HEK293 (cell line): ENCODE measurements around the gene MYBBP1A.
A peak's percentile ranks its signal among the peaks of the same experiment; 100 is the strongest.

Source experiments
- CTCF ChIA-PET: fragments of 350-600 bp; formaldehyde crosslinking; extraction: SDS; loops from one replicate; lab custom pipeline; 2021; ENCODE audit warnings: antibody characterized with exemption; lab: Yijun Ruan, JAX
- POLR2A ChIA-PET: fragments of 300-600 bp; formaldehyde crosslinking; extraction: SDS; loops from one replicate; lab custom pipeline; 2020; ENCODE audit warnings: antibody characterized with exemption, inconsistent platforms; lab: Yijun Ruan, JAX
- H3K27ac ChIP-seq: fragments of 200-500 bp; sonication (Bioruptor generic); 2 replicates; pipeline ENCODE4 v1.5.1; 2014; ENCODE audit warnings: low read depth, low read length, control low read depth, inconsistent platforms; ENCODE audit errors: extremely low read depth
- H3K36me3 ChIP-seq, 2 experiments: fragments of 200-500 bp in 1 of 2; sonication (Bioruptor generic) in 1 of 2; 1 replicate in 1 of 2; 2 replicates in 1 of 2; pipeline ENCODE4 v1.5.1; 2014 to 2017; ENCODE audit warnings: inconsistent platforms in 2 of 2, low read length in 2 of 2; ENCODE audit not compliant: control insufficient read depth in 2 of 2, insufficient read depth in 1 of 2
- H3K4me1 ChIP-seq: fragments of 200-500 bp; sonication (Bioruptor generic); 2 replicates; pipeline ENCODE4 v1.5.1; 2014; ENCODE audit warnings: mild to moderate bottlenecking, low read length, inconsistent platforms; ENCODE audit not compliant: control insufficient read depth, insufficient read depth
- H3K4me3 ChIP-seq: 2 replicates; pipeline ENCODE4 v1.5.1; 2011; ENCODE audit warnings: low read depth, mild to moderate bottlenecking, control low read depth, low read length, moderate library complexity
- H3K9me3 ChIP-seq: fragments of 200-500 bp; sonication (Bioruptor generic); 2 replicates; pipeline ENCODE4 v1.5.1; 2014; ENCODE audit warnings: low read depth, low read length, inconsistent platforms; ENCODE audit not compliant: control insufficient read depth, insufficient read depth
- BCL11B ChIP-seq: fragments of 450-650 bp; formaldehyde crosslinking; IDR thresholded peaks from 2 replicates; pipeline ENCODE4 v1.5.1; 2016; ENCODE audit warnings: low read depth, missing biosample characterization, missing genetic modification characterization
- MEIS1 ChIP-seq: sonication (generic); formaldehyde crosslinking; IDR thresholded peaks from 2 replicates; pipeline ENCODE4 v1.8.1; 2022; ENCODE audit warnings: missing genetic modification reagents, mild to moderate bottlenecking, borderline replicate concordance
- SP7 ChIP-seq: fragments of 450-650 bp; formaldehyde crosslinking; IDR thresholded peaks from 2 replicates; pipeline ENCODE4 v1.5.1; 2016; ENCODE audit warnings: missing biosample characterization, missing genetic modification characterization
- YY1 ChIP-seq: fragments of 450-650 bp; formaldehyde crosslinking; IDR thresholded peaks from 2 replicates; pipeline ENCODE4 v1.5.1; 2018; ENCODE audit warnings: missing biosample characterization, missing genetic modification characterization
- YY2 ChIP-seq: fragments of 450-650 bp; formaldehyde crosslinking; IDR thresholded peaks from 2 replicates; pipeline ENCODE4 v1.5.1; 2016; ENCODE audit warnings: missing biosample characterization, missing genetic modification characterization
- ZBTB1 ChIP-seq: fragments of 450-650 bp; formaldehyde crosslinking; IDR thresholded peaks from 2 replicates; pipeline ENCODE4 v1.5.1; 2016; ENCODE audit warnings: missing biosample characterization, missing genetic modification characterization
- ZBTB21 ChIP-seq: fragments of 450-650 bp; formaldehyde crosslinking; IDR thresholded peaks from 2 replicates; pipeline ENCODE4 v1.5.1; 2017; ENCODE audit warnings: missing biosample characterization, missing genetic modification characterization
- ZBTB7A ChIP-seq: fragments of 450-650 bp; formaldehyde crosslinking; IDR thresholded peaks from 2 replicates; pipeline ENCODE4 v1.5.1; 2016; ENCODE audit warnings: low read depth, missing biosample characterization, missing genetic modification characterization
- ZFP3 ChIP-seq: fragments of 450-650 bp; formaldehyde crosslinking; IDR thresholded peaks from 2 replicates; pipeline ENCODE4 v1.5.1; 2016; ENCODE audit warnings: low read depth, missing biosample characterization, missing genetic modification characterization
- ZNF157 ChIP-seq: fragments of 450-650 bp; formaldehyde crosslinking; IDR thresholded peaks from 2 replicates; pipeline ENCODE4 v1.5.1; 2016; ENCODE audit warnings: missing biosample characterization, missing genetic modification characterization
- ZNF2 ChIP-seq: fragments of 450-650 bp; formaldehyde crosslinking; IDR thresholded peaks from 2 replicates; pipeline ENCODE4 v1.5.1; 2016; ENCODE audit warnings: missing biosample characterization, missing genetic modification characterization
- ZNF335 ChIP-seq: fragments of 450-650 bp; formaldehyde crosslinking; conservative IDR thresholded peaks from 2 replicates; pipeline ENCODE4 v1.5.1; 2016; ENCODE audit warnings: missing biosample characterization, missing genetic modification characterization
- ZNF354C ChIP-seq: fragments of 450-650 bp; formaldehyde crosslinking; IDR thresholded peaks from 2 replicates; pipeline ENCODE4 v1.5.1; 2016; ENCODE audit warnings: missing biosample characterization, missing genetic modification characterization, low read depth, borderline replicate concordance
- ZNF366 ChIP-seq: fragments of 450-650 bp; formaldehyde crosslinking; conservative IDR thresholded peaks from 2 replicates; pipeline ENCODE4 v1.5.1; 2016; ENCODE audit warnings: missing biosample characterization, missing genetic modification characterization
- ZNF521 ChIP-seq: fragments of 450-650 bp; formaldehyde crosslinking; IDR thresholded peaks from 2 replicates; pipeline ENCODE4 v1.5.1; 2017; ENCODE audit warnings: missing biosample characterization, mild to moderate bottlenecking, missing genetic modification characterization
- ZNF548 ChIP-seq: fragments of 450-650 bp; formaldehyde crosslinking; IDR thresholded peaks from 2 replicates; pipeline ENCODE4 v1.5.1; 2016; ENCODE audit warnings: missing biosample characterization, missing genetic modification characterization
- ZNF596 ChIP-seq: fragments of 450-650 bp; IDR thresholded peaks from 2 replicates; pipeline ENCODE4 v1.5.0; 2018; ENCODE audit warnings: missing biosample characterization, mild to moderate bottlenecking, missing genetic modification characterization, moderate library complexity
- ZNF707 ChIP-seq: fragments of 450-650 bp; formaldehyde crosslinking; IDR thresholded peaks from 2 replicates; pipeline ENCODE4 v1.5.1; 2016; ENCODE audit warnings: missing biosample characterization, missing genetic modification characterization
- ZSCAN23 ChIP-seq: fragments of 450-650 bp; formaldehyde crosslinking; IDR thresholded peaks from 2 replicates; pipeline ENCODE4 v1.5.1; 2016; ENCODE audit warnings: missing biosample characterization, missing genetic modification characterization
- ZSCAN30 ChIP-seq: fragments of 450-650 bp; IDR thresholded peaks from 2 replicates; pipeline ENCODE4 v1.5.1; 2018; ENCODE audit warnings: missing biosample characterization, mild to moderate bottlenecking, missing genetic modification characterization, moderate library complexity
- TF ChIP-seq, protein P1 (sequence below): fragments of 450-650 bp; formaldehyde crosslinking; IDR thresholded peaks from 2 replicates; pipeline ENCODE4 v1.5.0; 2017; ENCODE audit warnings: missing biosample characterization, missing genetic modification characterization, borderline replicate concordance
- TF ChIP-seq, protein P2 (sequence below): fragments of 450-650 bp; formaldehyde crosslinking; IDR thresholded peaks from 2 replicates; pipeline ENCODE4 v1.5.1; 2016; ENCODE audit warnings: missing biosample characterization, missing genetic modification characterization
- TF ChIP-seq, protein P3 (sequence below): fragments of 450-650 bp; formaldehyde crosslinking; conservative IDR thresholded peaks from 2 replicates; pipeline ENCODE4 v1.5.1; 2016; ENCODE audit warnings: low read depth, missing biosample characterization, missing genetic modification characterization
- TF ChIP-seq, protein P4 (sequence below): fragments of 450-650 bp; formaldehyde crosslinking; IDR thresholded peaks from 2 replicates; pipeline ENCODE4 v1.5.1; 2017; ENCODE audit warnings: missing biosample characterization, mild to moderate bottlenecking, missing genetic modification characterization, moderate library complexity

MYBBP1A gene

DNA sequence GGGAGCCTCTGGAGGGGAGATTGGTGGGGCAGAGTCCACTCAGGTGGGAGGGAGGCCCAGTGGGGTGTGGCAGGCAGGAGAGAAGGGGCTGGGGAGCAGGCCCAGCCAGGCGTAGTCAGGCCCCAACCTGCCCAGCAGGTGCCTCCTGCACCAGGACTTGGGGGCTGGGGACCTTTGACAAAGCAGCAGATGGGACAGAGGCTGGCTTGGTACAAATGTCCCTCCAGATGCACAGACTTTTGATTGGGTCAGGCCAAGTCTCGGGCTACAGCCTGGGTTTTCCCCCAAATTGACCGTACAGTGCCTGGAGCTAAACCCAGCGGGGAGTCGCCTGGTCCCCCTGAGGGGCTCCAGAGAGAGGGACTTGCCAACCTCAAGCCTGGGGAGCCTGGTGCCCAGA is 4.8 kb upstream of the MYBBP1A start:
- no peaks in the 10 kb centered on the region for H3K9me3 ChIP-seq
- CTCF ChIA-PET = interaction anchor here (0.5 to 1.8 kb wide), 5 partner anchors 9 to 296 kb away, joined by 3 to 6 read pairs (median 3); no protein-coding TSS in a partner anchor
- POLR2A ChIA-PET = no interaction called here
- no peak overlapping the region for H3K27ac ChIP-seq
- peaks cover 3% of the 10 kb centered on the region; the same call in 1 of the 2 replicates for H3K4me1 ChIP-seq
- TF ChIP-seq ZNF707 (tag by site-specific recombination) (no peak), ZBTB1 (no peak), ZNF596 (tag by site-specific recombination) (no peak), YY1 (tag by site-specific recombination) (no peak), ZBTB21 (no peak), SP7 (tag by site-specific recombination) (no peak), ZNF366 (tag by site-specific recombination) (no peak), ZNF335 (tag by site-specific recombination) (no peak), ZNF354C (tag by site-specific recombination) (no peak), ZBTB7A (tag by site-specific recombination) (no peak), ZFP3 (tag by site-specific recombination) (no peak), ZNF2 (tag by site-specific recombination) (no peak), MEIS1 (CRISPR knock-in tag) (no peak), YY2 (no peak)
- TF ChIP-seq, protein P1, sequence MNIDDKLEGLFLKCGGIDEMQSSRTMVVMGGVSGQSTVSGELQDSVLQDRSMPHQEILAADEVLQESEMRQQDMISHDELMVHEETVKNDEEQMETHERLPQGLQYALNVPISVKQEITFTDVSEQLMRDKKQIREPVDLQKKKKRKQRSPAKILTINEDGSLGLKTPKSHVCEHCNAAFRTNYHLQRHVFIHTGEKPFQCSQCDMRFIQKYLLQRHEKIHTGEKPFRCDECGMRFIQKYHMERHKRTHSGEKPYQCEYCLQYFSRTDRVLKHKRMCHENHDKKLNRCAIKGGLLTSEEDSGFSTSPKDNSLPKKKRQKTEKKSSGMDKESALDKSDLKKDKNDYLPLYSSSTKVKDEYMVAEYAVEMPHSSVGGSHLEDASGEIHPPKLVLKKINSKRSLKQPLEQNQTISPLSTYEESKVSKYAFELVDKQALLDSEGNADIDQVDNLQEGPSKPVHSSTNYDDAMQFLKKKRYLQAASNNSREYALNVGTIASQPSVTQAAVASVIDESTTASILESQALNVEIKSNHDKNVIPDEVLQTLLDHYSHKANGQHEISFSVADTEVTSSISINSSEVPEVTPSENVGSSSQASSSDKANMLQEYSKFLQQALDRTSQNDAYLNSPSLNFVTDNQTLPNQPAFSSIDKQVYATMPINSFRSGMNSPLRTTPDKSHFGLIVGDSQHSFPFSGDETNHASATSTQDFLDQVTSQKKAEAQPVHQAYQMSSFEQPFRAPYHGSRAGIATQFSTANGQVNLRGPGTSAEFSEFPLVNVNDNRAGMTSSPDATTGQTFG (tag by site-specific recombination) = no peak
- TF ChIP-seq, protein P2, sequence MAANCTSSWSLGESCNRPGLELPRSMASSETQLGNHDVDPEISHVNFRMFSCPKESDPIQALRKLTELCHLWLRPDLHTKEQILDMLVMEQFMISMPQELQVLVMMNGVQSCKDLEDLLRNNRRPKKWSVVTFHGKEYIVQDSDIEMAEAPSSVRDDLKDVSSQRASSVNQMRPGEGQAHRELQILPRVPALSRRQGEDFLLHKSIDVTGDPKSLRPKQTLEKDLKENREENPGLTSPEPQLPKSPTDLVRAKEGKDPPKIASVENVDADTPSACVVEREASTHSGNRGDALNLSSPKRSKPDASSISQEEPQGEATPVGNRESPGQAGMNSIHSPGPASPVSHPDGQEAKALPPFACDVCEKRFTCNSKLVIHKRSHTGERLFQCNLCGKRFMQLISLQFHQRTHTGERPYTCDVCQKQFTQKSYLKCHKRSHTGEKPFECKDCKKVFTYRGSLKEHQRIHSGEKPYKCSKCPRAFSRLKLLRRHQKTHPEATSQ (tag by site-specific recombination) = no peak
- TF ChIP-seq, protein P3, sequence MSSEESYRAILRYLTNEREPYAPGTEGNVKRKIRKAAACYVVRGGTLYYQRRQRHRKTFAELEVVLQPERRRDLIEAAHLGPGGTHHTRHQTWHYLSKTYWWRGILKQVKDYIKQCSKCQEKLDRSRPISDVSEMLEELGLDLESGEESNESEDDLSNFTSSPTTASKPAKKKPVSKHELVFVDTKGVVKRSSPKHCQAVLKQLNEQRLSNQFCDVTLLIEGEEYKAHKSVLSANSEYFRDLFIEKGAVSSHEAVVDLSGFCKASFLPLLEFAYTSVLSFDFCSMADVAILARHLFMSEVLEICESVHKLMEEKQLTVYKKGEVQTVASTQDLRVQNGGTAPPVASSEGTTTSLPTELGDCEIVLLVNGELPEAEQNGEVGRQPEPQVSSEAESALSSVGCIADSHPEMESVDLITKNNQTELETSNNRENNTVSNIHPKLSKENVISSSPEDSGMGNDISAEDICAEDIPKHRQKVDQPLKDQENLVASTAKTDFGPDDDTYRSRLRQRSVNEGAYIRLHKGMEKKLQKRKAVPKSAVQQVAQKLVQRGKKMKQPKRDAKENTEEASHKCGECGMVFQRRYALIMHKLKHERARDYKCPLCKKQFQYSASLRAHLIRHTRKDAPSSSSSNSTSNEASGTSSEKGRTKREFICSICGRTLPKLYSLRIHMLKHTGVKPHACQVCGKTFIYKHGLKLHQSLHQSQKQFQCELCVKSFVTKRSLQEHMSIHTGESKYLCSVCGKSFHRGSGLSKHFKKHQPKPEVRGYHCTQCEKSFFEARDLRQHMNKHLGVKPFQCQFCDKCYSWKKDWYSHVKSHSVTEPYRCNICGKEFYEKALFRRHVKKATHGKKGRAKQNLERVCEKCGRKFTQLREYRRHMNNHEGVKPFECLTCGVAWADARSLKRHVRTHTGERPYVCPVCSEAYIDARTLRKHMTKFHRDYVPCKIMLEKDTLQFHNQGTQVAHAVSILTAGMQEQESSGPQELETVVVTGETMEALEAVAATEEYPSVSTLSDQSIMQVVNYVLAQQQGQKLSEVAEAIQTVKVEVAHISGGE (tag by site-specific recombination) = no peak
- H3K4me3 ChIP-seq = no peak overlapping the region
- H3K36me3 ChIP-seq = no peaks in the 10 kb centered on the region

DNA sequence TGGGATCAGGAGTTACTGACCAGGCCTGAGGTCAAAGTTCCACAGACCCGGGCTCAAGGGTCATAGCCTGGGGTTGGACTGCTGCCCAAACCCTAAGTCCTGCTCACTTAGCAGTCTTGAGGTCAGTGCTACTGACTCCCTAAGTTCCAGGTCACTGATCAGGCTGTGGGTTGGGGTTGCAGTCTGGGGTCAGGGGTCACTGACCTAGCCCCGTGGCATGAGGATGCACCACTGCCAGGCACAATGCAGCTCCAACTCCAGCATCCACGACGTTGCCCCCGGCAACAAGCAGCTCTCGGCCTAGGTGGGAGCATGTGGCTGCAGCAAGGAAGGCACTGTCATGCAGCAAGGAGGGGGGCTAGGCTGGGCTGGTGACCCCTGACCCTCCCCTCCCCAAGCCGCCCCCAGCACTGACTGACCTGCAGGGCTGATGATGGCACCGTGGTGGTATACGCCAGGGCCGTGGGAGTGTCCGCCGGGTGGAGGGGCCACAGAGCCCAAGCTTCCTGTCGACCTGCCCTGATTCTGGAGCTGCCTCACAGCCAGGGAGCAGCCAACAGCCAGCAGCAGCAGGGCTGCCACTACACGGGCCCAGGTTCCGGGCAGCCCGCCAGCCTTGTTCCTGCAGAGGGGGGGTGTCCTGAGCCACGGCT is 4.1 kb upstream of the MYBBP1A start:
- H3K4me3 ChIP-seq = no peak overlapping the region
- H3K9me3 ChIP-seq = no peaks in the 10 kb centered on the region
- no peak overlapping the region for H3K27ac ChIP-seq
- H3K36me3 ChIP-seq = peaks cover 0 to 2% of the 10 kb centered on the region in 2 experiments; a peak in 1 of 3 replicates
- ChIA-PET CTCF (interaction anchor here (1.0 to 1.8 kb wide), 3 partner anchors 31 to 67 kb away, joined by 3 to 6 read pairs (median 5); no protein-coding TSS in a partner anchor), POLR2A (no interaction called here)
- peaks cover 3% of the 10 kb centered on the region; the same call in 1 of the 2 replicates for H3K4me1 ChIP-seq
- peak; percentile 98 for TF ChIP-seq BCL11B (tag by site-specific recombination)
- TF ChIP-seq, protein P4, sequence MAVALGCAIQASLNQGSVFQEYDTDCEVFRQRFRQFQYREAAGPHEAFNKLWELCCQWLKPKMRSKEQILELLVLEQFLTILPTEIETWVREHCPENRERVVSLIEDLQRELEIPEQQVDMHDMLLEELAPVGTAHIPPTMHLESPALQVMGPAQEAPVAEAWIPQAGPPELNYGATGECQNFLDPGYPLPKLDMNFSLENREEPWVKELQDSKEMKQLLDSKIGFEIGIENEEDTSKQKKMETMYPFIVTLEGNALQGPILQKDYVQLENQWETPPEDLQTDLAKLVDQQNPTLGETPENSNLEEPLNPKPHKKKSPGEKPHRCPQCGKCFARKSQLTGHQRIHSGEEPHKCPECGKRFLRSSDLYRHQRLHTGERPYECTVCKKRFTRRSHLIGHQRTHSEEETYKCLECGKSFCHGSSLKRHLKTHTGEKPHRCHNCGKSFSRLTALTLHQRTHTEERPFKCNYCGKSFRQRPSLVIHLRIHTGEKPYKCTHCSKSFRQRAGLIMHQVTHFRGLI = no peak
- TF ChIP-seq ZSCAN23 (tag by site-specific recombination) = no peak
- TF ChIP-seq ZNF157 (tag by site-specific recombination) = no peak
- TF ChIP-seq ZSCAN30 (tag by site-specific recombination) = no peak
- no peak for TF ChIP-seq ZNF521 (tag by site-specific recombination)
- no peak for TF ChIP-seq ZNF548
